ENCODE results near the gene SLC22A12. TPM values are rescaled to one million over a fixed set of nuclear protein-coding genes. Genes with fewer than 3 reads are reported as not detected.

The SLC22A12 gene
- total RNA-seq, 4 donors from 2014 or later: not detected

- peaks cover 0 to 15% (median 10%) of the 10 kb centered on the region in 3 donors for H3K9me3 ChIP-seq
- TF ChIP-seq CTCF (IDR thresholded peaks at IDR 0.05): no peak
- TF ChIP-seq POLR2A (IDR thresholded peaks at IDR 0.05): no peak
- H3K27ac ChIP-seq: no peak overlapping the region
- H3K4me3 ChIP-seq: no peak overlapping the region
- DNase-seq: no peak
- no peaks in the 10 kb centered on the region for H3K4me1 ChIP-seq
- peaks cover 0 to 4% (median 0%) of the 10 kb centered on the region in 4 donors for H3K27me3 ChIP-seq
- H3K36me3 ChIP-seq: no peaks in the 10 kb centered on the region
- intact Hi-C loops (cut with DNase I): no loop called here
These were observed 4.7 kb upstream of the SLC22A12 start for GRCh38 chr11:64586366-64586765.

- H3K4me3 ChIP-seq: no peak overlapping the region
- no peak overlapping the region for H3K27ac ChIP-seq
- intact Hi-C loops (cut with DNase I): no loop called here
- peaks cover 0 to 15% (median 10%) of the 10 kb centered on the region in 3 donors for H3K9me3 ChIP-seq
- WGBS, 2 donors: 86% methylated on average over 2 of the region's 2 CpGs
- peaks cover 0 to 4% (median 0%) of the 10 kb centered on the region in 4 donors for H3K27me3 ChIP-seq
- no peaks in the 10 kb centered on the region for H3K36me3 ChIP-seq
- DNase-seq: no peak
- no peaks in the 10 kb centered on the region for H3K4me1 ChIP-seq
- no peak for TF ChIP-seq CTCF (IDR thresholded peaks at IDR 0.05)
- no peak for TF ChIP-seq POLR2A (IDR thresholded peaks at IDR 0.05)
These were observed 2.3 kb upstream of the SLC22A12 start for GRCh38 chr11:64588701-64589100.

GRCh38 chr11:64591257-64592233 lies 525 bp downstream of the SLC22A12 start:
- Histone ChIP-seq H3K36me3 (no peaks in the 10 kb centered on the region), H3K27ac (no peak overlapping the region), H3K4me3 (no peak overlapping the region), H3K27me3 (no peaks in the 10 kb centered on the region), H3K4me1 (no peaks in the 10 kb centered on the region), H3K9me3 (peaks cover 0 to 15% (median 10%) of the 10 kb centered on the region in 3 donors)
- intact Hi-C loops (cut with DNase I): no loop called here
- TF ChIP-seq POLR2A (IDR thresholded peaks at IDR 0.05) (no peak), CTCF (IDR thresholded peaks at IDR 0.05) (no peak)
- 80 to 87% methylated on average over 10 to 15 of the region's 36 CpGs for WGBS, 2 donors
- no peak for DNase-seq

GRCh38 chr11:64592234-64592615 lies 1.2 kb downstream of the SLC22A12 start:
- Histone ChIP-seq H3K36me3 (no peaks in the 10 kb centered on the region), H3K4me1 (no peaks in the 10 kb centered on the region), H3K27ac (no peak overlapping the region), H3K4me3 (no peak overlapping the region), H3K9me3 (peaks cover 0 to 15% (median 10%) of the 10 kb centered on the region in 3 donors), H3K27me3 (no peaks in the 10 kb centered on the region)
- TF ChIP-seq POLR2A (IDR thresholded peaks at IDR 0.05) (no peak), CTCF (IDR thresholded peaks at IDR 0.05) (no peak)
- intact Hi-C loops (cut with DNase I): no loop called here
- WGBS, 2 donors: 60% methylated on average over 1 of the region's 3 CpGs; no CpG with 5 or more reads in 1 of the 2 donors
- no peak for DNase-seq

DNA sequence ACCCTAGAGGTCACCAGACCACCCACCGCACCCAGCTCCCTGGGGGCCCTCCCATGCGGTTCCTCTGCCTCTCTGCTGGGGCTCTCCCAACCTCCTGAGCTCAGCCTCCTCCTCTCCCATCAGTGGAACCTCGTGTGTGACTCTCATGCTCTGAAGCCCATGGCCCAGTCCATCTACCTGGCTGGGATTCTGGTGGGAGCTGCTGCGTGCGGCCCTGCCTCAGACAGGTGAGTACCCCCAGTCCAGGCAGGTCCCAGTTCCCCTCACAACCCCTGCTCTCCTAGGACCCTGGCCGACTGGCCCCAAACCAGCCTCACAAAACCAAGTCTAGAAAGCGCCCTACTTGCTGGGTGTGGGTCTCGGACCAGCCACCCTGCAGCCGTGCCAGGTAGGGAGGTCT lies 1.6 kb downstream of the SLC22A12 start:
- Histone ChIP-seq H3K4me1 (no peaks in the 10 kb centered on the region), H3K36me3 (no peaks in the 10 kb centered on the region), H3K4me3 (no peak overlapping the region), H3K9me3 (peaks cover 0 to 15% (median 10%) of the 10 kb centered on the region in 3 donors), H3K27ac (no peak overlapping the region), H3K27me3 (no peaks in the 10 kb centered on the region)
- TF ChIP-seq POLR2A (IDR thresholded peaks at IDR 0.05) (no peak), CTCF (IDR thresholded peaks at IDR 0.05) (no peak)
- 88% methylated on average over 7 of the region's 9 CpGs; no CpG with 5 or more reads in 1 of the 2 donors for WGBS, 2 donors
- intact Hi-C loops (cut with DNase I): no loop called here
- DNase-seq: no peak
